IPS DF 19.7 (cell line): ENCODE data around the gene SORBS1.

Experiments used
- DNase-seq: peaks from one replicate; pipeline ENCODE4 v3.0.0-alpha.2; 2013; ENCODE audit warnings: low read depth, low spot score

Gene SORBS1

DNA sequence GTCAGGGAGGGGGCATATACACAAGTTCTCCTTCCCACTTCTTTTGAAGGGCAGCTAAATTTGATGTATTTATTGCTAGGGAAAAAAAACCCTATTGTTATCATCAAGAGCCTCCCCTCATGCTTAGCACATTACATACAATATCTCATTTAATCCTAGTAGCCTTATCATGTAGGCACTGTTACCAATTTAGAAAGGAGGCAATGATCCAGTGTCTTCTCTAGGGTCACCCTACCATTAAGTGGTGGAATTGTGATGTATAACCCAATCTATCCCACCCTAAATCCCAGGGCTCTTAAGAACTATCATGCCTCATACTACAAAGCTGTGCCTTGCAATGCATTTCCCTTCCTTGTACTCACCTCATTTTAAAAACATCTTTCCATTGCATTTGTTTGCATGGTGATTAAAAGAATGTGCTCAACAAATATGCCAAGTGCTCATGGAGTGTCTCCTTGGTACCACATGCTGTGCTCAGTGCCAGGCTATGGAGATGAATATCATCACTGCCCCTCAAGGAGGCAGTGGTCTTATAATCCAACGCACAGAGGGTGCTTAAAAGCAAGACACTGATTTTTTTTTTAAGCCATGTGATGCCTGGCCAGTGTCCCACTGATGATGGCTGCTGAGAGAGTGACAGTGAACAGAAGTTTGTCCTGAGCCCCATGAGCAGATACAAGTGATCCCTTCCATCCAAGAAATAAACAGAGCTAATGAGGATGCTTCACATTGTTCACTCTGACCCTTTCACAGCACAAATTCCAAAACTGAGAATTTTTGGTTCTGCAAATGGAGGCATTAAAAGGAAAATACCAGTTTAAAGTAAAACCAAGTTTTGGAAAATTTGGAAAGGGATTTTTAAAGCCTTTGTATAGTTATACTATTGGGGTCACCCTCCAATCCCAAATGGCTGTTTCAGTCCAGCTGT lies 98.2 kb downstream of the SORBS1 start:
- no peak for DNase-seq

DNA sequence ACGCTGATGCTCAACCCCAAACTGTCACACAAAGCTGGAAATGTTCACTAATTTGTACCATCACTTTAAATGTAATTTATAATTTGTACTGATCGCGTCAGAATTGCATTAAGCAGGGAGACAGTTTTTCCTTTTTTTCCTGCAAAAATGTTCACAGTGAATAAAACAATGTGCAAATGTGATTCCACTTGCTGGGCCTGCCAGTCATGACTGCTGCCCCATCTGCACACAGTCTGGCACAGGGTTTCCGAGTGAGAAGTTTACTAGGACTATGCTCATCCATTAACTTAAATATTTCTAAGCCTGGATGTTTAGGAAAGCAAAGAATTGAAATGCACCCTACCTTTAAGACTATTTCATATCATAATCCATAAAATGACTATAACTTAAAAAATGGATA lies 99.6 kb downstream of the SORBS1 start:
- DNase-seq = no peak

DNA sequence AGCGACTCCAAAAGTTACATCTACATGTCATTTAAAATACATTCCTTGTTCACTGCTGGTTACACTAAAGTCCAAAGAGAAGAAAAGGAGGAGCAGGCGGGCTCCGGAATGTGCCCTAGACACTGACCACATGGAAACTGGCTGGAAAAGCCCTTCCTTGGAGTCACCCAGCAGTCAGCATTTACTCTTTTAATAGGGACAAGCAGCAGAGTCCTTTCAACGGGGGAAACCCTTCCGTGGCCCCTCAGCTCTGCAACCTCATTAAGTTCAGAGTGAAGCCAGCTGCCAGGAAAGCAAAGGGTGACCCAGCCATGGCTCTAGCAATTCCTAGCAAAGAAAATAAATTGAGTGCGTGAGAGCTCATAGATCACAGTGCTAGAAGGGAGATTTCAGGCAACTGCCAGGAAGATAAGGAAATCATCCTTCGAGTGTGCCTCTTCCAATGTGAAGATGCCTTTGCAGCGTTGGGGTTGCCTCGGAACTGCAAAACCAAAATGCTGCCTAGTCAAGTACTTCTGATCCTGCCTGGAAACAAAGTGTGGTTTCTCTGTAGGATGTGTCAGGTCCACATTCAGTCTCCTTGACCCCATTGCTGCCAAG lies 101.6 kb downstream of the SORBS1 start:
- DNase-seq = no peak

DNA sequence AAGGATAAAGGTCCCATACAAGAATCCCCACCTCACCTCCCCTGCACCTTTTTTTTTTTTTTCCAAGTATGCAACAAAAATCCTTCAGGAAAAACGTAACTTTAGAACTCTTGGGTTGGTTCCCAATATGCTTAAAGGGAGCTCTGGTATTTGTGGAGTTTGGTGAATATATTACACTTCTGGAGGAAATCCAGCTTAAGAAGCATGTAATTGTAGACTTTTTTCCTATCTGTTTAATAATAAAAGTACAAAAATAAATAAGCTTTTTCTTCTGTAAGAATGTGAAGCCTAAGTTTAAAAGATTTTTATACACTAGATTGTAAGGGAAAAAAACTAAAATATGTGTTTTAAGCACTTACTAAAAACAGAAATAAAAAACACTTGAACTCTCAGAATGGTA lies 102.3 kb downstream of the SORBS1 start:
- no peak for DNase-seq

DNA sequence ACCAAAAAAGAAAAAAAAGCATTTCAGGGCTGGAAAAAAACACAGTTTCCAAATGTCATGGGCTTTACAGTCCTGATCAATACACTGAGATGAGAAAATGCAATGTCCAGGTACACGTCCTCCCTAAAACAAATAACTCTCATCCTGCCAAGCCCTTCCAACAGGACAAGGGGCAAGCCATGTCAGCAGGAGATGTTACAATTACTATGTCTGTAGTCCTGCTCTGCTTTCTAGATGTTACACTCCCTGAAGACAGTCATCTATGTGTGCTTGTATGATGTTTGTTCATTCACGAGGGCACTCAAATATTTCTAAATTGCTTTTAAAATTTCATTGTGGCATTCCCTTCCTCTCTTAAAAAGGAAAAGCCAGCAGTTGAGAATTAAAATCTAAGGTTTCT lies 103.2 kb downstream of the SORBS1 start:
- no peak for DNase-seq

DNA sequence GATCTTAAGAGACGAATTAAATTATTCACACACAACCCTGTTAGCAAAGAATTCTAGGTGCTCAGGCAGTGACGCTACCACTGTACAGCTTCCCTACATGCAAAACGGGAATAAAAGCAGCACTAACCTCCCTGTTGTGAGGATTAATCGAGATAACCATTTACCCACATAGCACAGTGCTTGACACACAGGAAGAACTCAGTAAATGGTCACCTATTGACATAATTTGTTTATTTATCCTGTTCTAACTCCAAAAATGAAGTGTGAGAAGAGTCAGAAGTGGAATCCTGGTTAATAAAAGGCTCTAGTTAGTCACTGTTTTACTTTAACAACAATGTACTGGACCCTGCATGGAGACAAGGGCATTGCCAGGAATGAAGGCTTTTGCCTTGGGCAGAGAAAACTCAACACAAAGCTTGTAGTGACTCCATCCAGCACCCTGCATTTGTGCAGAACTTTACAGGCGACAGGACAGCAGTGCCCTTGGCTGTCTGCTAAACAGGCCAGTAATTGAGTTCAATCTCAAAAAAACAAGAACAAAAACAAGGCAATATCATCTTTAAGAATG lies 103.8 kb downstream of the SORBS1 start:
- no peak for DNase-seq

DNA sequence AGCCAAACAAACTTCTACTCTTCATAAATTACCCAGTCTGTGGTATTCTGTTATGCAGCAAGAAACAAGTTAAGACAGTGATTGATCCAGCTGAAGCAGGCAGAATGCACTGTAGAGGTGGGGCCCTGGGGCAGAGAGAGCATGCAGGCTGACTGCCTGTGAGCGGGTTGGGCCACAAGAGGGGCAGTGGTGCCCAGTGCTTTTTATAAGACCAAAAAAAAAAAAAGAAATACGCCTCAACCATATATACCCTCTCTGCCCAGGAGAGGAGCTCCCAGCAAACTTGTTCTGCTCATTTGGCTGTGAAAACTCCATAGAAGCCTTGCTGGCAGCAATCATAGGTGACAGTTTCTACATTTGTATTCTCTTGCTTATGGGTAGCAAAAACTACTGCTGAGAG lies 104.7 kb downstream of the SORBS1 start:
- DNase-seq = no peak

DNA sequence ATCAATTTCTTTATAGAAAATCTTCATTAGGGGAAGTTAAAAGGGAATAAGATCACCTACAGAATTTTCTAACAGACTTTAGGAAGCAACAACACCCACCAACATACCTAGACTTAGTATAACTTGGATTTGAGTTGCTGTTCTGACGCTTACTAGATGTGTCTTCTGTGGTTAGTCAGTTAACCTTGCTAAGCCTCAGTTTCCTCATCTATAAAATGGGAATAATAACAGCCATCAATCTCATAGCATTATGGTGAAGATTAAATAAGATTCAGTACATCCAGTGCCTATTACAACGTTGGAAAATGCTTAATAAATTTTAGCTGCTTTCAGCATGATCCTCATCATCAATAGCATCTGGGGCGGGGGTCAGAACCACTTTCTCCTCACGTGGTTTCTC lies 106.2 kb downstream of the SORBS1 start:
- no peak for DNase-seq

DNA sequence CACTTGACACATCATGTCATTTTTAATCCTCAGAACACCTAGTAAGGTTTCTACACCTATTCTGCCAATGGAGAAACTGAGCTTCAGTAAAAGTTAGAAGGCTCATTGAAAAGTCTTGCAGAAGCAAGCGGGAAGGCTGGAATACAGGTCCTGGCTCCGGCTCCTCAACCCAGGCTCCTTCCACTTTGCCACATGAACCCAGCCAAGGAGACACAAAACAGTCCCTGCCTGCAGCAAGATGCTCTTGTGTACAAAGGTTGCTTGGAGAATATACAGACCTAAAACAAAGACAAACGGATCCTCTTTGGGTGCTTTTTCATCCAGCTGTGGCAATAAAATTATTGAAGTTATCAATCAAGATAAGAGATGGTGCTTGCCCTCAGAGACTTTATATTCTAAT lies 106.8 kb downstream of the SORBS1 start:
- DNase-seq = no peak

DNA sequence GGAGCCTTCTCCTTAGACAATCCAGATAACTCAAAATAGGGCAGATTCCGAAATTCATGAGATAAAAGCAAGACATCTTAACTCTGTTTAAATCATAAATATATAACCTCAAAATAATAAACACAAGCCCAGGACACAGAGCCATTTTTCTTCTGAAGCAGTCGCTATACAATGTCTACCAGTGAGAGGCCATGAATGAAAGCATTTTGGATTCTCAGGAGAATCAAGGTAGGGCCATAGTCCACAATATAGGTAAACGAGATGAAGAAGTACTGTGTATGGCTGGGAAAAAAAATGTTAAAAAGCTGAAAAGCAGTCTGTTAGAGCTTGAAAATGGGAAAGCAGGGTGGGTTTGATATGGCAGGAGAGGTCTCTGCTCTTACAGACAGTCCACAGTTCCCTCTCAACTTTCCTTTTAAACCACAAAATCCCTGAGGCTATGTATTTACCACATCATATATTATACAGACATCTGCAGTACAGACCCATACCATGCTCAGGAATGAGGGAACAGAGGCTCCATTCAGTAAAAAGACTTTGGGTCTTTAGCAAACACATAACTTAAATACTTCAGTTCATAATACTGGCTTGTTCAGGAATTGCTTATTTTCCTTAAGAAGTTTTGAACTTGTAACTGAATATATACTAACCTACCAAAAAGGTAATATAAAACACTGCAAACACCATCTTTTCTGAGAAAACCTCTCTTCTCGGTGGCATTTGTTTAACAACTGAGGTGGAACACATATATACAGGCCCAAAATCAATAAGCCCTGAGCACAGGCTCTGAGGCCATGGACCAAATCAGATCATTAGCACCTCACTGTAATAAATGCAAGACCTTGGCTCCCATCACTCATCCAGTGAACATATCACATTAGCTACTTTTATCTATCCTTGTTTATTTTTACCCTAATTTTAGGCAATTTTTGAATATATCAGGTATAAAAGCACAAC lies 109.3 kb downstream of the SORBS1 start:
- no peak for DNase-seq

DNA sequence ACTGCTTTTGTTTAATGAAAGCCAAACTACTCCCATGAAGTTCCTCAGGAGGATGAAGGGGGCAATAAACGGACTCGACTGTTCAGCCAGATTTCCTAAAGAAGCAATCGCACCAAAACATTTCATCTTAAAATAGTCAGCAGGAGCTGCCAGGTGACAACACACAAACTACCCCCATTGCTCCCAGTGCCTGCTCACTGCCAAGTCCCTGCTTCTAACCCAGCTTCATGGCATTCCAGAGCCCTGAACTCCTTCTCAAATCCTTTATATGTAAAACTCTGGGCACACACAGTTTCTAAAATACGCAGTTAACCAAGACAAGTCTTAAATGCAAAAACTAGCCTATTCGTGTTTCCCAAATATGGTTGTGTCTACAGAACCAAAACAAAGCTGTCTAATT lies 110.0 kb downstream of the SORBS1 start:
- DNase-seq = no peak

DNA sequence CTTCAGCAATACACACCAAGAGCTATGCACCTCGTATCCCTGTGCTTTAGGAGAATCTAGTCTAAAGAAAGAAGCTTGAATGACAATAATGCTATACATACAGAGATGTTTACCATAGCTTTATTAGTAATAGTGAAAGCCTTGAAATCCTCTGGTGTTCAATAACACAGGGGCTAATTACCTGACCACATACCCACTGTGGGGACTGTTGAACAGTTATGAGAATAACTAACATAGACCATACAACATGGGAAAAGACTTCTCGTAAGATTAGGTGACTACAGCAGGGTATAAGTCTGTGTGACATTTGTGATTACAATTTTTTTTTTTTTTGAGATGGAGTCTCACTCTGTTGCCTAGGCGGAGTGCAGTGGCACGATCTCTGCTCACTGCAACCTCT lies 111.0 kb downstream of the SORBS1 start:
- no peak for DNase-seq

DNA sequence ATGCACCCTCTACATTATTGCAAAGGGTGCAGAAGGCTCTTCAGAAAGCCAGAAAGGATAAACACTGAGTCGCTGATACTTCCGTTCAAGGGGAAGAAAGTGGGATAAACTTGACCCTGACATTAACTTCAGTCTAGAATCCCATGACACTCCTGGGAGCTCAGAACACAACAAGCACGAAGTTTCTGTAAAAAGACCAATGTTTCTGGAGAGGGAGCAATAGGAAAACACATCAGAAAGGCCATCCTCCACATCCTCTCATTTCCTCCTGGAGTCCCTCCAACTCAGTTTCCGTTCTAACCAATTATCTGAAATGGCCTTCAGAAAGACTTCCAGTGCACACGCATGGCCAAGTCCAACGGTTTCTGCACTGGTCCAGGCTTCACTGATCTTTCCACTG lies 113.5 kb downstream of the SORBS1 start:
- DNase-seq = no peak

DNA sequence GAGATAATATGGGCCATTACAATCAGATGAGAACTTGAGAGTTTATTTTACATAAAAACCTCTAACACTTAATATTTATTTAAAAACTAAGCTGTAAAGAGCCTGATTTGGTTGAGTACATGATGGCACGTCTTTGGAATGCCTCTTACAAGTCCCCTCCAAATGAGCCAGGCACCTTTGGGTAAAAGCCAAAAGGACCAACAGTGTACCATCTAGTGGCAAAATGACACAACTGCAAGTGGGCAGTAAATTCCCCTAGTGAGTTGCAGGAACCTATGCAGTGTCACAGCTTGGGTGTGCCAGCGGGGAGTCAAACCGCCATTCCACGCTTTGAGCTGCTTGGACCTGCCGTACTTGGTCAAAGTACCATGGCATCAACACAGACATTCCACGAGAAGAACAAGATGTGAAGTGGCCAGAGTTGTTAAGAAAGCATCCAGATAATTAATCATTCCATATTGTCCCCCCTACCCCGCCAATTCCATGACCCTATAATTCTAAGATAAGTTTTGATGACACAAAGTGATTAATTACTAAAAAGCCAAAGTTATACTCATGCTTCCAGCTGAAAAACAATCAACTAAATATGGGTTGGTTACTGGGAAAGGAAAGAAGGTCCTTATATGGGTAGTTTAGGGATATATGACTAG lies 115.2 kb downstream of the SORBS1 start:
- peak; percentile 68 for DNase-seq

DNA sequence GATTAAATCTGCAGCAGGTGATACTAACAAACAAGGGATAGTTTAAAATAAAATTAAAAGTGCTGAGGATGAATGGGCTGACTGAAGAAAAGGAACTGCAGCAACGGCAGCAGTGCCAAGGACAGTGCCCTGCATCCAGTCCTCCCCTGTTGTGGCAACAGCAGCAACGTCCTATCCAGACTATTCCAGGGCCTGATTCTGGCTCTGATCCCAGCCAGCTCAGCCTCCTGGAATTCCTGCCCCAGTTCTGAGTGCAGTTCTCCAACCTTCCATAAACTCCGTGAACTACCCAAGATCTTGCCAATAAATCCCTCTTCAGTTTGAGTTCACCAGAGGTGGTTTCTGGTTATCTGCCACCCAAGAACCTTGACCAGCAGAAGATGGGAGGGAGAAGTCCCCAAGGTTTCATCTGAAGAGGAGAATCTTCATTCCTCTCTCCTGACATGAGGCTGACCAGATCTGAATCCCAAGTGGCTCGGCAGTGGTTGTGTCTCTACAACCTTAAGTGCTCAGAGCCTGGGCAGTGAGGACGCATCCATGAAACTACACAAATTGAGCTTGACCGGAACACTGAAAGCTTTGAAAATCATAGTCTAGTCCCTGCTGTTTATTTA lies 115.8 kb downstream of the SORBS1 start:
- DNase-seq = no peak

DNA sequence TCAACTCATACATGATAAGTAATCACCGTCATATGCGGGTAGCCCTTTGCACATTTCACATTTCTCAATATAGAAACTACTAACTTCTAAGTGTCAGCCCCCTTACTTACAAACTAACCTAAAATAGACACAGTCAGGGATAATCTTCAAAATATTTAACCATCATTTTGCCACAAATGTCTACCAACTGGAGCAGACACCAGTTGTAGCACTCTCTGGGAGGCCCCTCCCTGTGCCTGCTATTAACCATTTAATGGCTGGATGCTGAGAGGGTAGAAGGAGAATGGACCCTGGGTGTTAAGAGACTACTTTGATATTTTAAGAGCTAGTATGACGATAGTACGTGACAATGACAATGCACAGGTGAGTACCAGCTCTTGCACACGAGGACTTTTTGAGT lies 116.4 kb downstream of the SORBS1 start:
- DNase-seq = no peak

DNA sequence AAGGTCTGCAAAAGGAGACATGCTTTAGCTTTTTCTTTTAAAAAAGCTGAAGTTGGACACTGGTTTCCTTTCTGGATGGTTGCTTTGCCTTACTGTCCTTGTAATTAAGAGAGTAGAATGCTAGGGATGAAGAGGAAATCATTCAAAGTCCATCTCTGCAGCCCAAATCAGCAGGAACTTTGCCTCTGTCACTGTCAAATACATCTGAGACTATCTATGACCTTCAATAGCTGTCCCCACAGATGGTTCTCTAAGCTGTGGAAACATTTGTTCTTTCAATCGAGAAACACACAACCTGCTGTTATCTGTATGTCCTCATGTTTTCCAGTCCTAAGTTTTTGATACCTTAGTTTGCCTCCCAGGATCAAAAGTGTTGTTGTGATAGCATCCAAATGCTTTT lies 117.5 kb downstream of the SORBS1 start:
- DNase-seq = no peak

DNA sequence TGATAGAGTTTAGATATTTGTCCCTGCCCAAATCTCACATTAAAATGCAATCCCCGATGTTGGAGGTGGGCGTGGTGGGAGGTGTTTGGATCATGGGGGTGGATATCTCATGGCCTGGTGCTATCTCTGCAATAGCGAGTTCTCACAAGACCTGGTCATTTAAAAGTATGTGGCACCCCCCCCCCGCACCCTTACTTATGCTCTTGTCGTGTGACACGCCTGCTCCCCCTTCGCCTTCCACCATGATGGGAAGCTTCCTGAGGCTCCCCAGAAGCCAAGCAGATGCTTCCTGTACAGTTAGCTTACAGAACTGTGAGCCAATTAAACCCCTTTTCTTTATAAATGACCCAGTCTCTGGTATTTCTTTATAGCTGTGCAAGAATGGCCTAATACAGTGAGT lies 118.8 kb downstream of the SORBS1 start:
- DNase-seq = no peak

DNA sequence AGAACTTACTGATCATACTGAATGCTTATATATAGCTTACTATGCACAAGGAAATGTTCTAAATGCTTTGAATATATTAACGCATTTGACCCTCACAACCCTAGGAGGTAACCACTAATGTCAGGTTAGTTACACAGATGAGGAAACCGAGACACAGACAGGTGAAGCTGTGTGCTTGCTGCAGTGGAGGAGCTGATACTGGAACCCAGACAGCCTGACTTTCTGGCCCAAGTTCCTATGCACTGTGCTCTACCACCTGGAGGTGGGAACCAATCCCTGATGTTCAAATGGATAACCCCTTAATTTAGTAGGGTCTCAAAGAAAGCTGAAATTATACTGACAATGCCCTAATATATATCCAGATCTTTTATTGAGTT lies 119.6 kb downstream of the SORBS1 start:
- DNase-seq = no peak

DNA sequence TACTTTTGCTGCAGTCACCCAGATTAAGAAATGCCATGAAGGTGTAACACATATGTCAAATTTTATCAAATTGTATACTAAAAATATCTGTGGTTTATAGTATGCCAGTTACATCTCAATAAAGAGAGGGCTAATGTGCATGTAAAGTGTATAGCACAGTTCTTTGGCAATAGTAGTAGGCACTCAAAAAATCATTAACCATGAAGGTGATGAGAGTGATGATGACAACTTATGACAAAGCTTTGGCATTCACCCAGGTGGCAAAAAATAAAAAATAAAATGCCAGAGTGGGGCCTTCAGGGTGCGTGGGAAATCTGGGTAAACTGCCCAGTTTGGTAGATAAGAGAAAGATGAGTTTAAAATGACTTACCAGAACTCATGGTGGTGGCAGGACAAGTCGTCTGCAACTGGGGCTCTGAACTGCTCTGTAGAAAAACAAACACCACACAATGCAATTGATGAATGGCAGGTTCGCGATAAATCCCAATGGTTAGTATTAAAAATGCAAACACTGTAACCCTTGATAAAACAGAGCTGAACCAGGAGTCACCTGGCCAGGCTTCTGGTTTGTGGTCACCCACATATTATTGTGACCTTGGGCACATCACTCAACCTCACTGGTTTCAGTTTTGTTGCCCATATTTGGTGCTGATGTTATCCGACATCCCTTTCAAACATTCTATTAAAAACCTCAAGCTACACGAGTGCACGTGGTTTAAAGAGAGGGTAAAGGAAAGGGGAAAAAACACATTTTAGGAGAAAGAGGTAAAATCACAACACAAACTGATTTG lies 120.2 kb downstream of the SORBS1 start:
- no peak for DNase-seq
